Measurements from ENCODE around the gene ZNF436. TPM values are rescaled to one million over a fixed set of nuclear protein-coding genes. Genes with fewer than 3 reads are reported as not detected.
A peak's percentile ranks its signal among the peaks of the same experiment; 100 is the strongest.

ZNF436 gene
- total and polyA plus RNA-seq, 9 of the 15 experiments (the other 6 are each of a cell fraction or from before 2014, with no cell fraction given) = 2.1 to 11.3 (median 6.8) TPM

DNA sequence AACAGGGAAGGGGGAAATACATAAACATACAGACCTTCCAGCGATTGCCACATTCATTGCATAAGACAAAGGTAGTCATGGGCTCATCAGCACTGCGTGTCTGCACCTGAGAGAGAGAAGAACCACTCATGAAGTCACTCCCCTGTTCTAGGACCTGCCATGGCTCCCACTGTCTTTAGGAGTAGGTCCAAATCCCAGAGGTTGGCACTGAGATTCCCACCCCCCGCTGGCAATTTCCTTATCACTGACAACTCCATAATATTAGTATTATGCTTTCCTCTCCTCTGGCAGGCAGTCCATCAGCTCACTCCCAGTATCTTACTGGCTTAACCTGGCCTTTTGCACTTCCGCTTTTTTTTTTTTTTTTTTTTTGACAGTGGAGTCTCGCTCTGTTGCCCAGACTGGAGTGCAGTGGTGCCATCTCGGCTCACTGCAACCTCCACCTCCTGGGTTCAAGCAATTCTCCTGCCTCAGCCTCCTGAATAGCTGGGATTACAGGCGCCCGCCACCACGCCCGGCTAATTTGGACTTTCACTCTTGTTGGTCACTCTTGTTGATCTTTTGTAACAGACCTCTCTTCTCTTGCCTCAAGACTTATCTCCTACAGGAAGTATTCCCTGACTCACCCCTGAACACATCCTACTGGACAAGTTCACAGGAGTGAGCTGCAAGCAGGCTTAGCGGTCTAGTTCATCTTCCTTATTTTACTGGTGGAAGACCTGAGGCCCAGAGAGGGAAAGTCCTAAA is 14.8 kb upstream of the ZNF436 start (continued):
- TF ChIP-seq, protein P1, sequence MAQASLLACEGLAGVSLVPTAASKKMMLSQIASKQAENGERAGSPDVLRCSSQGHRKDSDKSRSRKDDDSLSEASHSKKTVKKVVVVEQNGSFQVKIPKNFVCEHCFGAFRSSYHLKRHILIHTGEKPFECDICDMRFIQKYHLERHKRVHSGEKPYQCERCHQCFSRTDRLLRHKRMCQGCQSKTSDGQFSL (CRISPR knock-in tag; IDR thresholded peaks at IDR 0.05) = no peak
- TF ChIP-seq, protein P1 (tag; IDR thresholded peaks at IDR 0.05) = no peak
- no peak for TF ChIP-seq TAF1 (IDR thresholded peaks at IDR 0.05; ENCODE audit: control insufficient read depth, extremely low read depth, insufficient read depth, low read length, severe bottlenecking)
- no peak for TF ChIP-seq RHOXF2B (CRISPR knock-in tag; conservative IDR thresholded peaks at IDR 0.05)
- no peak for TF ChIP-seq TBL1XR1 (IDR thresholded peaks at IDR 0.05; ENCODE audit: low read length in 2 of 2)
- TF ChIP-seq ZNF551 (CRISPR knock-in tag; IDR thresholded peaks at IDR 0.05) = no peak
- TF ChIP-seq, protein P2, sequence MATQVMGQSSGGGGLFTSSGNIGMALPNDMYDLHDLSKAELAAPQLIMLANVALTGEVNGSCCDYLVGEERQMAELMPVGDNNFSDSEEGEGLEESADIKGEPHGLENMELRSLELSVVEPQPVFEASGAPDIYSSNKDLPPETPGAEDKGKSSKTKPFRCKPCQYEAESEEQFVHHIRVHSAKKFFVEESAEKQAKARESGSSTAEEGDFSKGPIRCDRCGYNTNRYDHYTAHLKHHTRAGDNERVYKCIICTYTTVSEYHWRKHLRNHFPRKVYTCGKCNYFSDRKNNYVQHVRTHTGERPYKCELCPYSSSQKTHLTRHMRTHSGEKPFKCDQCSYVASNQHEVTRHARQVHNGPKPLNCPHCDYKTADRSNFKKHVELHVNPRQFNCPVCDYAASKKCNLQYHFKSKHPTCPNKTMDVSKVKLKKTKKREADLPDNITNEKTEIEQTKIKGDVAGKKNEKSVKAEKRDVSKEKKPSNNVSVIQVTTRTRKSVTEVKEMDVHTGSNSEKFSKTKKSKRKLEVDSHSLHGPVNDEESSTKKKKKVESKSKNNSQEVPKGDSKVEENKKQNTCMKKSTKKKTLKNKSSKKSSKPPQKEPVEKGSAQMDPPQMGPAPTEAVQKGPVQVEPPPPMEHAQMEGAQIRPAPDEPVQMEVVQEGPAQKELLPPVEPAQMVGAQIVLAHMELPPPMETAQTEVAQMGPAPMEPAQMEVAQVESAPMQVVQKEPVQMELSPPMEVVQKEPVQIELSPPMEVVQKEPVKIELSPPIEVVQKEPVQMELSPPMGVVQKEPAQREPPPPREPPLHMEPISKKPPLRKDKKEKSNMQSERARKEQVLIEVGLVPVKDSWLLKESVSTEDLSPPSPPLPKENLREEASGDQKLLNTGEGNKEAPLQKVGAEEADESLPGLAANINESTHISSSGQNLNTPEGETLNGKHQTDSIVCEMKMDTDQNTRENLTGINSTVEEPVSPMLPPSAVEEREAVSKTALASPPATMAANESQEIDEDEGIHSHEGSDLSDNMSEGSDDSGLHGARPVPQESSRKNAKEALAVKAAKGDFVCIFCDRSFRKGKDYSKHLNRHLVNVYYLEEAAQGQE (IDR thresholded peaks at IDR 0.05; ENCODE audit: borderline replicate concordance) = no peak
- TF ChIP-seq, protein P2 (CRISPR knock-in tag; IDR thresholded peaks at IDR 0.05; ENCODE audit: low read depth) = no peak
- no peak for TF ChIP-seq ZNF133 (CRISPR knock-in tag; IDR thresholded peaks at IDR 0.05)
- no peak for TF ChIP-seq CREB1 (IDR thresholded peaks at IDR 0.05)
- TF ChIP-seq CREB1 (CRISPR knock-in tag; IDR thresholded peaks at IDR 0.05) = no peak
- no peak for TF ChIP-seq ZNF57 (CRISPR knock-in tag; IDR thresholded peaks at IDR 0.05)
- peak; percentile 70 for TF ChIP-seq ELF1 (tag; IDR thresholded peaks at IDR 0.05)
- no peak for TF ChIP-seq ELK3 (CRISPR knock-in tag; IDR thresholded peaks at IDR 0.05)
- peak; percentile 82 to 86 for TF ChIP-seq FOXK2 (conservative IDR thresholded peaks at IDR 0.05 in 1 of 2, IDR thresholded peaks at IDR 0.05 in 1 of 2; ENCODE audit: low read depth in 2 of 2)
- TF ChIP-seq SOX6 (IDR thresholded peaks at IDR 0.05) = peak; percentile 11; the same call in 1 of the 2 replicates
- no peak for TF ChIP-seq ARID2 (IDR thresholded peaks at IDR 0.05)
